Right lobe of liver (tissue), 6 donors: ENCODE measurements around the gene LPCAT3. TPM values are rescaled to one million over a fixed set of nuclear protein-coding genes. Genes with fewer than 3 reads are reported as not detected.
A peak's percentile ranks its signal among the peaks of the same experiment; 100 is the strongest.

ENCODE experiments used
- ATAC-seq, 4 donors: fragments of 200-7000 bp; cut with Tn5 transposase; one replicate each; pipeline ENCODE4 v1.9.1; 2020; ENCODE audit warnings: mild to moderate bottlenecking in 4 of 4, moderate library complexity in 4 of 4
- DNase-seq, 3 donors: peaks; one replicate each; pipeline ENCODE4 v3.0.0-alpha.2; 2020
- H3K27ac ChIP-seq, 3 donors: fragments of 200-600 bp; one replicate each; pipeline ENCODE4 v1.8.0; 2022
- H3K27me3 ChIP-seq, 2 donors: fragments of 200-600 bp; one replicate each; pipeline ENCODE4 v1.8.0; 2022
- H3K36me3 ChIP-seq, 4 donors: fragments of 200-600 bp; sonication (generic) in 1 of 4; one replicate each; pipeline versions ENCODE4 v1.5.1 to v1.8.0; 2017 to 2022; ENCODE audit warnings: control low read depth in 1 of 4
- H3K4me1 ChIP-seq, 4 donors: fragments of 200-600 bp; sonication (generic) in 1 of 4; one replicate each; pipeline versions ENCODE4 v1.5.1 to v1.8.0; 2017 to 2022; ENCODE audit warnings: control low read depth in 1 of 4
- H3K4me3 ChIP-seq, 3 donors: fragments of 200-600 bp; one replicate each; pipeline ENCODE4 v1.8.0; 2022
- H3K9me3 ChIP-seq, 4 donors: fragments of 200-600 bp; sonication (generic) in 1 of 4; one replicate each; pipeline versions ENCODE4 v1.5.1 to v1.8.0; 2017 to 2022; ENCODE audit warnings: control low read depth in 1 of 4
- POLR2A ChIP-seq: fragments of 450-650 bp; IDR thresholded peaks from one replicate; pipeline ENCODE4 v1.6.1; 2017; ENCODE audit warnings: antibody characterized with exemption, mild to moderate bottlenecking
- WGBS: methylation state at CpG from one replicate; pipeline ENCODE4 v1.1.6; 2018; ENCODE audit warnings: low coverage, low lambda C conversion rate; ENCODE audit not compliant: insufficient coverage; ENCODE audit errors: missing lambda C conversion rate; 5-methylcytosine and 5-hydroxymethylcytosine counted together
- intact Hi-C, 2 donors: fragments of 100-400 bp; cut with DNase I; formaldehyde crosslinking; loops; one replicate each; pipeline versions ENCODE4 v1.11.2 to v1.14.1; 2022
- total RNA-seq, 6 experiments: library from RNA; depleted of rRNA in 2 of 6; stranded (reverse); fragments of >200 nt in 2 of 6; fragmentation: NEBNext Ultra II Directional in 3 of 6; extraction: Animal tissue kit (Norgen Biotek cat#: 25700) in 3 of 6; gene quantifications; one replicate each; pipeline versions ENCODE4 v1.1.0 to v1.2.4, GENCODE V29; 2016 to 2023
- TF ChIP-seq, protein P1 (sequence below), 4 donors: fragments of 200-600 bp in 3 of 4; fragments of 450-650 bp in 1 of 4; IDR thresholded peaks; one replicate each; pipeline versions ENCODE4 v1.5.1 to v1.8.0; 2016 to 2022; ENCODE audit warnings: antibody characterized with exemption in 4 of 4, mild to moderate bottlenecking in 2 of 4
- donor health status: DM: no; HTN: yes; CAD: no.
- donor health status: DM: no; HTN: no; CAD: no.
- donor health status: DM: no; HTN: no; CAD: no.
- donor health status: DM: no; HTN: yes; CAD: no.
- donor health status: DM: no; HTN: yes; CAD: no.

Gene LPCAT3
- total RNA-seq, 6 experiments from 2014 or later: 50.6 to 115 (median 77.5) TPM

DNA sequence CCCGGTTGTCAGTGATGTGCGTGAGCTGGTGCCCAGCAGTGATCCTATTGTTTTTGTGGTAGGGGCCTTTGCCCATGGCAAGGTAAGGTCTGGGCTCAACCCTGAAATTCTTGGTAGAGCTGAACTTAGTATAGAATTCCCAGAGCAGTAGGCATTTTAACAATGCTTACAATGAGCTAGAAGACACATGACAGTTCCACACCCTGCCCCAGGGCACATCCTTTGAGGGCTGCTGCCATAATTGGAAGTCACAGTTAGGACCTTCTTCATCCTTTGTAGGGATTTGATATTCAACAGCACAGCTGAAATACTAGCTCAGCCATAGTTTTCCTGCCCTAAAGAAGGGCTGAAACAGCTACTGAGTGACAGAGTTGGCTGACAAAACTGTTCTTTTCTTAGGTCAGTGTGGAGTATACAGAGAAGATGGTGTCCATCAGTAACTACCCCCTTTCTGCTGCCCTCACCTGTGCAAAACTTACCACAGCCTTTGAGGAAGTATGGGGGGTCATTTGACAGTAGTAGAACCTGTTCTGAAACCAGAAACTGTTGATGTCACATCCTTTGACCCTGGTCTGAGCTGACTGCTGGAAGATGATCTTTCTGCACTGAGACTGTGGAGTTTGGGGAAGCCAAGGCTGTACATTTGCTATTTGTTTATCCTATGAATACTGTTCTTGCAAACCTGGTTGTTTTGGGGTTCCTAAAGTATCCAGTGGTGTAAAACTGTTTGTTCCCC lies 42.8 kb downstream of the LPCAT3 start:
- WGBS: 94% methylated on average over 2 of the region's 2 CpGs
- intact Hi-C loops: no loop called here
- peaks cover 0 to 17% (median 1%) of the 10 kb centered on the region in 4 donors for H3K4me1 ChIP-seq
- H3K36me3 ChIP-seq: peaks cover 0 to 64% (median 37%) of the 10 kb centered on the region in 4 donors
- no peak overlapping the region for H3K4me3 ChIP-seq
- no peak overlapping the region for H3K27ac ChIP-seq
- no peaks in the 10 kb centered on the region for H3K9me3 ChIP-seq
- ATAC-seq (no peak), DNase-seq (no peak)
- no peaks in the 10 kb centered on the region for H3K27me3 ChIP-seq
- no peak for TF ChIP-seq POLR2A
- TF ChIP-seq, protein P1, sequence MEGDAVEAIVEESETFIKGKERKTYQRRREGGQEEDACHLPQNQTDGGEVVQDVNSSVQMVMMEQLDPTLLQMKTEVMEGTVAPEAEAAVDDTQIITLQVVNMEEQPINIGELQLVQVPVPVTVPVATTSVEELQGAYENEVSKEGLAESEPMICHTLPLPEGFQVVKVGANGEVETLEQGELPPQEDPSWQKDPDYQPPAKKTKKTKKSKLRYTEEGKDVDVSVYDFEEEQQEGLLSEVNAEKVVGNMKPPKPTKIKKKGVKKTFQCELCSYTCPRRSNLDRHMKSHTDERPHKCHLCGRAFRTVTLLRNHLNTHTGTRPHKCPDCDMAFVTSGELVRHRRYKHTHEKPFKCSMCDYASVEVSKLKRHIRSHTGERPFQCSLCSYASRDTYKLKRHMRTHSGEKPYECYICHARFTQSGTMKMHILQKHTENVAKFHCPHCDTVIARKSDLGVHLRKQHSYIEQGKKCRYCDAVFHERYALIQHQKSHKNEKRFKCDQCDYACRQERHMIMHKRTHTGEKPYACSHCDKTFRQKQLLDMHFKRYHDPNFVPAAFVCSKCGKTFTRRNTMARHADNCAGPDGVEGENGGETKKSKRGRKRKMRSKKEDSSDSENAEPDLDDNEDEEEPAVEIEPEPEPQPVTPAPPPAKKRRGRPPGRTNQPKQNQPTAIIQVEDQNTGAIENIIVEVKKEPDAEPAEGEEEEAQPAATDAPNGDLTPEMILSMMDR (IDR thresholded peaks at IDR 0.05): no peak

DNA sequence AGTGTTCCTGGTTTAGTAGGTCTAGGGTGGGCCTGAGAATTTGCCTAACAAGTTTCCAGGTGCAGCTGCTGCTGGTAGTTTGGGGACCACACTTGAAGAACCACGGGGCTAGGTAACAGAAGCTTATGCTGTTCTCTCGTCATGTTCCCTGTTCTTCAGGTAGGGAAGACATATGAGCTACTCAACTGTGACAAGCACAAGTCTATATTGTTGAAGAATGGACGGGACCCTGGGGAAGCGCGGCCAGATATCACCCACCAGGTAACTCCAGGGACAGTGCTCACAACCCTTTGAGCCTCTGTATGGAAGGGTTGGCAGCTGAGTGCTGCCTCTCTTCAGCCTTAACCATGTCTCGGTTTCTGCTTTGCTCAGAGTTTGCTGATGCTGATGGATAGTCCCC lies 44.1 kb downstream of the LPCAT3 start:
- TF ChIP-seq, protein P1 (IDR thresholded peaks at IDR 0.05): no peak
- no peak for TF ChIP-seq POLR2A
- H3K27ac ChIP-seq: no peak overlapping the region
- WGBS: 92% methylated on average over 6 of the region's 6 CpGs
- no peaks in the 10 kb centered on the region for H3K9me3 ChIP-seq
- no peak for ATAC-seq
- H3K36me3 ChIP-seq: peaks cover 0 to 53% (median 29%) of the 10 kb centered on the region in 4 donors
- no peak overlapping the region for H3K4me3 ChIP-seq
- DNase-seq: no peak
- peaks cover 0 to 20% (median 2%) of the 10 kb centered on the region in 4 donors for H3K4me1 ChIP-seq
- H3K27me3 ChIP-seq: no peaks in the 10 kb centered on the region
- intact Hi-C loops: no loop called here

DNA sequence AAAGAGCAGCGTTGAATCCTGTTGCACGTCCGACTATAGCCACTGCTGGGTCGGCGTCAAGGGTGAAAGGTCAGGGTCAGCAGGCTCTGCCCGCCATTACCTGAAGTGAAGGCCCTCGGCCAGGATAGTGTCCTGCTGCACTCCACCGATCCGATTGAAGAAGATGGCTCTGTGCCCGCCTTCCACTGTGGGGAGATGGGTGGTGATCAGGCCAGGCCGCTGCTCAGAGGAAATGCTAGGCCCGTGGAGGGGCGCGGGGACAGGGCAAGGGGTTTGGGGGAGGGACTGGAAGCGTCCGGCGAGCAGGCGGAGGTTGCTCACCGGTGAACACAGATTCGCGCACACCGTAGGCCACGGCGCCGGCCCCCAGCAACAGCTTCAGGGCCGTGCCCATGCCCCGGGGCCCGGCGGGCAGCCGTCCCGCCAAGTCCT lies 48.2 kb downstream of the LPCAT3 start:
- H3K9me3 ChIP-seq: no peaks in the 10 kb centered on the region
- intact Hi-C loops: no loop called here
- peaks cover 6 to 51% (median 28%) of the 10 kb centered on the region in 4 donors for H3K36me3 ChIP-seq
- peak overlapping the region; percentile 75 to 92 (median 92) for H3K27ac ChIP-seq
- ATAC-seq (peak; percentile 8 to 47 (median 36)), DNase-seq (peak in 2 of 3 donors; percentile 68 to 73)
- no peak for TF ChIP-seq POLR2A
- TF ChIP-seq, protein P1 (IDR thresholded peaks at IDR 0.05): no peak
- peak overlapping the region; percentile 91 to 99 (median 99) for H3K4me3 ChIP-seq
- peaks cover 0 to 31% (median 3%) of the 10 kb centered on the region in 4 donors for H3K4me1 ChIP-seq
- H3K27me3 ChIP-seq: no peaks in the 10 kb centered on the region
- no CpG with 5 or more reads among the region's 31 CpGs for WGBS

DNA sequence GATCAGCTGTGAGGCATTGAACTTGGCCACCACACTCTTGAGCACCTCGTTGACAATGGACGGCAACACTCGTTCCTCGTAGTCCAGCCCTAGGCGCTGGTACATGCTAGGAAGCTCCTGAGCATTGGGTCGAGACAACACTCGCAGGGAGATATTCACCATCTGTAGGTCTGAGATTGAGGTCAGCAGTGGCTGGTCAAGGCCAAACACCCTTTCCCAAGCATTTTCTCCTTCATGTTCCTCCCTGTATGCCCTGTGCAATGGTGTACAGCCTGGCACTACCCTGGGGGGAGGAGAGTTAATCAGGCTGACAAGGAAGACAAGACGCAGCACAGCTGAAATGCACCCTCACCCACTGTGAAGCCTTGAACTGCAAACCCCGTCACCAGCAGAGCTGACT lies 49.9 kb downstream of the LPCAT3 start:
- peak overlapping the region in 1 of 3 donors; percentile 92 for H3K27ac ChIP-seq
- TF ChIP-seq, protein P1 (IDR thresholded peaks at IDR 0.05): no peak
- TF ChIP-seq POLR2A: no peak
- no peaks in the 10 kb centered on the region for H3K9me3 ChIP-seq
- no peak overlapping the region for H3K4me3 ChIP-seq
- DNase-seq: no peak
- ATAC-seq: no peak
- no peaks in the 10 kb centered on the region for H3K27me3 ChIP-seq
- intact Hi-C loops: no loop called here
- H3K4me1 ChIP-seq: peaks cover 0 to 31% (median 5%) of the 10 kb centered on the region in 4 donors
- peaks cover 6 to 38% (median 25%) of the 10 kb centered on the region in 4 donors for H3K36me3 ChIP-seq
- 61% methylated on average over 3 of the region's 9 CpGs for WGBS
